GM12891 (cell line): ENCODE measurements around the gene SIRT5.

ENCODE experiments used
- DNase-seq: peaks from one replicate; pipeline ENCODE4 v3.0.0; 2011; ENCODE audit warnings: low spot score; ENCODE audit not compliant: insufficient read length
- FAIRE-seq: peaks from 2 replicates; lab custom pipeline; 2011; peaks lifted over from hg19 to GRCh38; lab: Jason Lieb, UNC
- PAX5 ChIP-seq: IDR thresholded peaks from 2 replicates; pipeline ENCODE4 v1.6.1; 2011; ENCODE audit warnings: low read length, moderate library complexity, mild to moderate bottlenecking; ENCODE audit not compliant: insufficient read depth, severe bottlenecking
- POLR2A ChIP-seq: IDR thresholded peaks from 2 replicates; pipeline ENCODE4 v1.6.1; 2011; ENCODE audit warnings: low read depth, low read length, control low read depth
- POLR2AphosphoS5 ChIP-seq: IDR thresholded peaks from 2 replicates; pipeline ENCODE4 v1.6.1; 2011; ENCODE audit warnings: low read depth, low read length, control low read depth
- POU2F2 ChIP-seq: IDR thresholded peaks from 2 replicates; pipeline ENCODE4 v1.6.1; 2011; ENCODE audit warnings: low read depth, mild to moderate bottlenecking, control low read depth, low read length, moderate library complexity
- SPI1 ChIP-seq: IDR thresholded peaks from 2 replicates; pipeline ENCODE4 v1.6.1; 2011; ENCODE audit warnings: low read depth, low read length, control low read depth
- TAF1 ChIP-seq: IDR thresholded peaks from 2 replicates; pipeline ENCODE4 v1.6.1; 2011; ENCODE audit warnings: low read depth, low read length, control low read depth

The SIRT5 gene

GRCh38 chr6:13597073-13597472 is 22.7 kb downstream of the SIRT5 start:
- TF ChIP-seq SPI1 (no peak), POLR2A (no peak), POLR2AphosphoS5 (no peak), POU2F2 (no peak), TAF1 (no peak), PAX5 (no peak)
- DNase-seq, result no peak
- FAIRE-seq, result no peak

GRCh38 chr6:13600036-13600435 is 25.6 kb downstream of the SIRT5 start:
- DNase-seq, result no peak
- TF ChIP-seq POLR2A, result no peak
- TF ChIP-seq SPI1, result no peak
- TF ChIP-seq PAX5, result no peak
- TF ChIP-seq POLR2AphosphoS5, result no peak
- no peak for TF ChIP-seq TAF1
- TF ChIP-seq POU2F2, result no peak
- no peak for FAIRE-seq

GRCh38 chr6:13604135-13604534 is 29.7 kb downstream of the SIRT5 start:
- TF ChIP-seq TAF1, result no peak
- no peak for TF ChIP-seq POLR2AphosphoS5
- no peak for TF ChIP-seq SPI1
- TF ChIP-seq POLR2A, result no peak
- TF ChIP-seq POU2F2, result no peak
- no peak for TF ChIP-seq PAX5
- FAIRE-seq (no peak), DNase-seq (no peak)

- no peak for DNase-seq
Observed at GRCh38 chr6:13604546-13605416, 30.4 kb downstream of the SIRT5 start.

GRCh38 chr6:13605634-13606033 is 31.2 kb downstream of the SIRT5 start:
- DNase-seq (no peak), FAIRE-seq (no peak)
- TF ChIP-seq POLR2A (no peak), POU2F2 (no peak), PAX5 (no peak), SPI1 (no peak), POLR2AphosphoS5 (no peak), TAF1 (no peak)

More at GRCh38 chr6:13604546-13605416, 30.4 kb downstream of the SIRT5 start:
- FAIRE-seq, result no peak
- TF ChIP-seq POLR2A, result no peak
- no peak for TF ChIP-seq TAF1
- TF ChIP-seq POLR2AphosphoS5, result no peak
- no peak for TF ChIP-seq PAX5
- no peak for TF ChIP-seq SPI1
- no peak for TF ChIP-seq POU2F2

DNA sequence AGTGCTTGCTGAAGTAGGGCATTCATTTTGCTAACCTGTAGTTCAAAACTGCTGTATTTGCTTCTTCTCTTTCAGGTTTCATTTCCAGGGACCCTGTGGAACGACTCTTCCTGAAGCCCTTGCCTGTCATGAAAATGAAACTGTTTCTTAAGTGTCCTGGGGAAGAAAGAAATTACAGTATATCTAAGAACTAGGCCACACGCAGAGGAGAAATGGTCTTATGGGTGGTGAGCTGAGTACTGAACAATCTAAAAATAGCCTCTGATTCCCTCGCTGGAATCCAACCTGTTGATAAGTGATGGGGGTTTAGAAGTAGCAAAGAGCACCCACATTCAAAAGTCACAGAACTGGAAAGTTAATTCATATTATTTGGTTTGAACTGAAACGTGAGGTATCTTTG is 37.3 kb downstream of the SIRT5 start:
- no peak for TF ChIP-seq SPI1
- no peak for TF ChIP-seq POLR2A
- no peak for TF ChIP-seq TAF1
- no peak for TF ChIP-seq PAX5
- TF ChIP-seq POU2F2, result no peak
- TF ChIP-seq POLR2AphosphoS5, result no peak
- no peak for DNase-seq
- FAIRE-seq, result no peak

DNA sequence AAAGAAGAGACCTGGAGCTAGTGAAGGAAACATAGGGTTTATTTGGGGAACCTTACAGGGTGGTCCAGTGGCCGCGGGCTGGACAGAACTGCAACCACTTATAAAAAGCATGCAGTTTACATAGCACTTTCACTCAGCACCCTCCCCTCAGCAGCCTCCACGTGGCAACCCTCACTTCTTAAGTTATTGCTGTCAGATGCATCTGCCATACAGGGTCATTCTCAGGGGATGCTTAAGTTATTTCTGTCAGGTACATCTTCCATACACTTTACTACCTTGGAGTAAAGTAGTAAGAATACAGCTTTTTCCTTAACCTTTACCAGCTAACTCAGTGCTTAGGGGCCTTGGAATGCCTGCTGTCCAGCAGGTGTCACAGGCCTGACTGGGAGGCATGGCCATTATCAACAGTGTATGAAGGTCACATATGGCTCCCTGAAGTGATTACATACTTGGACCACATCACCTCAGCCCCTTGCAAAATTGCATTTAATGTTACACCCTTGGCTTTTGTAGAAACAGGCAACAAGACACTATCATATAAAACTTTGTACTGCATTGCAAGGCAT is 38.7 kb downstream of the SIRT5 start:
- TF ChIP-seq POLR2AphosphoS5 (no peak), POLR2A (no peak), PAX5 (no peak), POU2F2 (no peak)
- peak; percentile 54 for FAIRE-seq
- DNase-seq, result no peak

- no peak for DNase-seq
- FAIRE-seq, result no peak
Observed at GRCh38 chr6:13614126-13614925, 39.9 kb downstream of the SIRT5 start.

More at GRCh38 chr6:13614126-13614925, 39.9 kb downstream of the SIRT5 start:
- TF ChIP-seq PAX5 (no peak), TAF1 (no peak), POLR2A (no peak), SPI1 (no peak), POU2F2 (no peak), POLR2AphosphoS5 (no peak)
